ENCODE measurements around the gene TET2.

Gene TET2

DNA sequence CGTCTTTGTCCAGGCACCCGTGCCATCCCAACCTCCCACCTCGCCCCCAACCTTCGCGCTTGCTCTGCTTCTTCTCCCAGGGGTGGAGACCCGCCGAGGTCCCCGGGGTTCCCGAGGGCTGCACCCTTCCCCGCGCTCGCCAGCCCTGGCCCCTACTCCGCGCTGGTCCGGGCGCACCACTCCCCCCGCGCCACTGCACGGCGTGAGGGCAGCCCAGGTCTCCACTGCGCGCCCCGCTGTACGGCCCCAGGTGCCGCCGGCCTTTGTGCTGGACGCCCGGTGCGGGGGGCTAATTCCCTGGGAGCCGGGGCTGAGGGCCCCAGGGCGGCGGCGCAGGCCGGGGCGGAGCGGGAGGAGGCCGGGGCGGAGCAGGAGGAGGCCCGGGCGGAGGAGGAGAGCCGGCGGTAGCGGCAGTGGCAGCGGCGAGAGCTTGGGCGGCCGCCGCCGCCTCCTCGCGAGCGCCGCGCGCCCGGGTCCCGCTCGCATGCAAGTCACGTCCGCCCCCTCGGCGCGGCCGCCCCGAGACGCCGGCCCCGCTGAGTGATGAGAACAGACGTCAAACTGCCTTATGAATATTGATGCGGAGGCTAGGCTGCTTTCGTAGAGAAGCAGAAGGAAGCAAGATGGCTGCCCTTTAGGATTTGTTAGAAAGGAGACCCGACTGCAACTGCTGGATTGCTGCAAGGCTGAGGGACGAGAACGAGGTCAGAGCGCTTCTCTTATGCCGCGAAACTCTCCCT is at the start of gene TET2:
Gene TET2 (plus strand): TSS at position 601 of the 740 bp plus-strand sequence. CDS start 87,067 bp downstream, outside the sequence.
- DNase-seq, result peak; percentile 85

DNA sequence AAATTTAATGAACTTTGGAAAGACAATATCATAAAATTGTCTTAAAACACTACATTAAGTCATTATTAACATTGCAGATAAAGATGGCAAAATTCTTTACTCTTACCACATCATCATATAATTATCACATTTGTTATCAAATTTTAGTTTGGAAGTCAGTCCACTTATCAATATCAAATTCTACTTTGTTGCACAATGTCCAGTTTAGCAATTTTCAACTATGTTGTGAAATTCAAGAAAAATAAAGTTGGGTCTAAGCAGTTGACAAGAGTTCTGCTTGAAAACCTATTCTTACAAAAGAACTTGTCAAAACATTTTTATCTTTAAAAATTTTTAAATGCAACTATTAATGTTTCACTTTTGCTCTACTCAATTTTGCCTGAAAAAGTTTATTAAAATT is 44.7 kb upstream of the TET2 start:
- DNase-seq, result no peak

DNA sequence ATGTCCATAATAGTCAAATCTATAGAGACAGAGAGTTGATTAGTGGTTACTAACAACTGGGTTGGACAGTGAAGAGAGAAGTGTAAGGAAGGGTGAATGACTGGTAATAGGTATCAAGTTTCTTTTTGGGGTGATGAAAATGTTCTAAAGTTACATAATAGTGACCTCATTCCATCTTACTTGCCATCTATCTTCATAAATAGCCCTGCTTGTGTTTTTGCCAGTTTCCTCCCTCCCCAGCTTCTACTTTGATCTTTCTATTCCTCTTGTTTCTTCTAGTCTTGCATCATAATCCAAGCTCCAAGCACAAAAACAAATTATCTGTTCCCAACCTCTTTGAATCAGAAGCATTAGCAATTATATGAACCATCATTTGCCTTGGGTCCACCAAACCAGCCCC is 40.2 kb upstream of the TET2 start:
- DNase-seq, result no peak

DNA sequence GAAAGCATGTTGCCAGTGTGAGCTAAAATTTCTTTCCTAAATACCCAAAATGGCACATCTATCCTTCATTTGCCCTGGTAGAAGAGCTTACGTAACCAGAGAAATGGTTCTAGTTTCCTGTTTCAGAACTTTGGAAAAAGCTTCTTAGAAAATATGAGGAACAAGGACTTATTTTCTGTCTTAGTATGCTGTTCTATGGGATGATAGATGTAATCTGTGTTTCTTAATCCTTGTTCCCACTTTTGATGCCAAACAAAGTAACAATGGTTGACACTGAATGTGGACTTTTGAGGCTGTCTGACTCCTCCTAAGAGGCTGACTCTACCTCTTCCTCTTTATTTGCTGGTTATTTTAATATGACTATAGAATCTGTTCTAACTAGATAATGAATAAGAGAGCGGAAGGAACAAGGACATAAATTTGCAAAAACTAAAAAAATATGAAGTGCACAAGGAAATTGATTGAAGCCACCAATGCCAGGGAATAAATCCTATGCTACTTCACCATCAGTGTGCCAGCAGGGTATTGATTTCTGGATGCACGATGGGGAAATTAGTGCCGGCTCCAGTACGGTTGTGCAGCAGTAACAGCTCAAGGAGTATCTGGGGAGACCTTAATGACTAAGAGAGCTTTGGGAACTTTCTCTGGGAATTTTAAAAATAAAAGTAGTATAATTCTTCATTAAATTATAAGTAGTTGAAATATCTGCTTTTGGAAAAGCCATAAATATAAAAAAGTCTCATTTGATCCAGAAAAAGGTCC is 39.4 kb upstream of the TET2 start:
- no peak for DNase-seq

DNA sequence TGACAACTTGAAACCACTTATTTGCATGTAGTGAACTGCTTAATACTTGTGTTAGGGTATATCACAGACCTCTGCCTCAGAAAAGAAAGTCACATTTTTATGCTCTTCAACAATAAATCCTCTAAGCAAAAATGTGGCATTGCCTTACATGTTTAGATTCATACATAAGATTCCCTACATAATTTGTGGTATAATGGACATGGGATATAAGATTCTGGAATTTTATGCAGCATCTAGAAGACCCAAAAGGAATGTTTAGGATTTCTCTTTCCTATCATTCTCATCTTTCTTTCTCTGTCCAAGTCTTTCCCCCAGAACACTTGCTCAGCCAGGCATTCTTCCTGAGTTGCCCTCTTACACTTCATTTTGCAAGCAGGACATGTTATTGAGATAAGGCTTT is 37.7 kb upstream of the TET2 start:
- DNase-seq, result no peak

DNA sequence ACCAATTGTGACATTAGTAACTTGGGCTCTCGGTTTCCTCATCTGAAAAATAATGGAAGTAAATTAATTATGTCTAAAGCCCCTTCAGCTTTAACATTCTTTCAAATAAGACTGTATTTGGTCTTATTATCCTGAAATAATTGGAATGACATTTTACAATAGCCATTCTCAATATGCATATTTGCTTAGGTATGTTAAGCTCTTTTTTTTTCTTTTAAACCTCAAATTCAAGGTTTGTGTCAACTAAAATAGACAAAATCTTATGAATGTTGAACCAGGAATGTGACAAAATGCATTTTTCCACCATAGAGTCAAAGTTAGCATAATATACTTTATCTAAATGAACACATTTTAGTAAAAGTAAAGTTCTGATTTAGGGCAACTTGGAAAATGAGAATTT is 34.4 kb upstream of the TET2 start:
- DNase-seq, result no peak

DNA sequence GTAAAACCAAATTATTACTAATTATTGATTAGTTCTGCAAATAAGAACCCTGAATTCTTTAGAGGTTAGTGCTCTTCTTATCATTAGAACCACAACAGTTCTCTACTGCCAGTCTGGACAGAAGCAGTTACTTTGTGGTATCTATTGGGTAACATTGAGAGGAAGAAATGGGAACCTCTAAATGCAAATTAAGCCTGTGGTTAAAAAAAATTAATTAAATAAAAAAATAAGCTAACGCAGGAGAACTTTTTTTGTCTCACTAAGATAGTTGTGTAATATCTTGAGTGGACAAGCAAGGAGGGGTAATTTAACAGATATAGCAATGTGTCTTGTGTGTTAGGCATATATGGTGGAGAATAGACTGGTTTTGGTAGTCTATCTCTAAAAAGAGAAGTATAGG is 32.9 kb upstream of the TET2 start:
- no peak for DNase-seq

DNA sequence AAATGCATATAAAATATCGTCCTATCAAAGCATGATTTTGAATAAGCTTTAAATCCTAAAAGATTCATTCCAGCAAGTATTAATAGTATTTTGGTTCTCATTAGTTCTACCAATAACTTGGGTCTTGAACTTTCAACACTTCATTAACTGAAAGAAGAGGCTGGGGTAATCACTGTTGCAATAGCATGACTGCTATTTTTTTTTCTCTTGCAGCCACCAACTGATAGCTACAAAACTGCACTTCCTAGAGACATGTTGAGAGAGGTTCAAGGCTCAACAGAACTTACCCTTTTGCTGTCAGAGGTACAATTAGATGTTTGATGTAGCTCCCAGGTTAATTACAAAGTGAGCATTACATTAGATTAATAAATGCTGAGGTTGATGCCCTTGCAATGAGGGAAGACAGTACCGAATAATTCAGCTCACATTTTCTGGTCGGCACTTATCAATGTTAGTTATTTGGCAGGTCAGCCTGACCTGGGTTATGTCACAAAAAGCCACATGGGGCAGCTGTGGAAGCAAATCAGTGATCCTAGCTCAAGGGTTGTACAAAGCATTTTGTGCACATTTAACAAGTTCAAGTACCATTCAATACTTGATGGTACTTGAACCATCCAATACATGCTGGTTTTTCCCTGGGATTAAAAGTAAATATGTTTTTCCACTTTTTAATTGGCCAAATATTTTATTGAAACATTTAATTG is 29.9 kb upstream of the TET2 start:
- no peak for DNase-seq

DNA sequence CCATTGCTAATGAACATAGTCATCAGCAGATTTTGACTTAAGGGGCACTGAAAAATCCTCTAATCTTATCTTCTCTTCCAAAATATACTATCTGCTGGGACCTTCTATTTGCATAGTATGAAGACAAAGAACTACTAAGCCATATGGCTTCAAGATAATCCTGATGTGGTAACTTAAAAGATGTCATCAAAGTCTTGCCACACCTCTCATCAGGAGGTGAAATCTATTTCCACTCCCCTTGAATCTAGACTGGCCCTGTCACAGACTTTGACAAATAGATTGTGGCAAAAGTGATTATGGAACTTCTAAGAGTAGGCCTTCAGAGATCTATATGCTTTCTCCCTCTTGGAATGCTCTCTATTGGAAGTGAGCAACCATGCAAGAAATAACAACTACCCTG is 27.3 kb upstream of the TET2 start:
- DNase-seq, result no peak

DNA sequence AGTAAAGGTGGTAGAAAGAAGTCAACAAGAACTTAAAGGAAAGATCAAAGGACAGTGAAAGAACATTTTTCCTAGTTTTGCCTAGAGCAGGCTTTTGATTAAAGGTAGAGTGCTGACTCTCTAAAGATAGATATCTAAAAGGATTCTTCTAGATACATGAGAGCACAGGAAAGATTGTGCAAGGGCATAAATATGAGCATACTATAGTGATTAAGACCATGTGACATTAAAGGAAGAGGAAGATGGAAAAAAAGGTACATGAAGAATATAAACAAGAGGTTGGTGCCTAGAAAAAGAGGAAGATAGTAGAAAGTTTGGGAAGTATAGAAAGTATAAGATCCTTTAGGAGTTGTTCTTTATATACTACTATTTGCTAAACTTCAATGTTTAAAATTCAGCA is 26.1 kb upstream of the TET2 start:
- no peak for DNase-seq

DNA sequence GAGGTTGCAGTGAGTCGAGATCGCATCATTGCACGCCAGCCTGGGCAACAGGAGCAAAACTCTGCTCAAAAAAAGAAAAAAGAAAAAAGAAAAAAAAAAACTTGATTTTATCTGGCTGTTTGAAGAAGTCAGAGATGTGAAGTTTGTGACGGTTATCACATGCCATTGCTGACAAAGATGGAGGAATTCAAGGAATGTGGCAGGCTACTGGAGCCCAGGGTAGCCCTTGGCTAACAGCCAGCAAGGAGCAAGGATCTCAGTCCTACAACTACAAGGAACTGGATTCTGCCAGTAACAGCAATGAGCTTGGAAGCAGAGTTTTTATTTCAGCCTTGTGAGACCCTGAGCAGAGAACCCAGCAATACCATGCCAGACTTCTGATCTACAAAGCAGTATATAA is 24.3 kb upstream of the TET2 start:
- no peak for DNase-seq

DNA sequence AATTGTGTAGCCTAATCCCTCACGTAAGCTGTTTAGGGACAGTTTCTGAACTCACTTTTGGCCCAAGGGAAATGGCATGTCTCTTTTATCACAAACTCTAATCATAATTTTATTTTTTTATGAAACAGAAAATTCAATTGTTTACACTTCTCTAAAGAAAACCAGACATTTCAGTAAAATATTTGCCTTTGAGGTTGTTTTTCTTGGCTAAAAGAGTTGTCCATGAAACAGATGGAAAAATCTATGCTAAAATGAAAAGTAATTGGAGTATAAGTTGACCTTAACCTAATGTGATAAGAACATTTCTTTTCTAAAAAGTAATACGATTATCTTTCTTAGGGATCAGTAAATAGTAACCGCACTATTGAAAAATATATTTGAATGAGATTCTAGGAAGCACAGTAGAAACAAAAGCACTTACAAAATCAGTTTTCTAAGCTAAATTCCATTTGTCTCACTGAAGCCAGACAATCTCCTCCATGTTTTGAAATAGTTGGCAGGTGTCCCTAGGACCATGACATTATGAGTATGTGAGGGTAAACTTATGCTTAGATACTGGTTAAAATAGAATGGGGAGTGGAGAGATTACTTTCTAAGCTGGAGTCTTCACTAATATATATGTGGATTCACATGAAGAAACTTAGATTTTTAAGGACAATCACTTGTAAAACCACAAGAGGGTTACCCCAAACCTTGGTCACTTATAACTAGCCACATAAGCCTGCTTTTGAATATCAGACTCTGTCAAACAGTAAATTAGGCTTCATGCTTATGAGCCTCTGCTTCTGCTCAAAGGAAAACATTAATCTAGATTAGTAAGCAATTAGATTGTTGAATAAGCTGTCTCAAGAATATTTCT is 20.1 kb upstream of the TET2 start:
- DNase-seq, result no peak

DNA sequence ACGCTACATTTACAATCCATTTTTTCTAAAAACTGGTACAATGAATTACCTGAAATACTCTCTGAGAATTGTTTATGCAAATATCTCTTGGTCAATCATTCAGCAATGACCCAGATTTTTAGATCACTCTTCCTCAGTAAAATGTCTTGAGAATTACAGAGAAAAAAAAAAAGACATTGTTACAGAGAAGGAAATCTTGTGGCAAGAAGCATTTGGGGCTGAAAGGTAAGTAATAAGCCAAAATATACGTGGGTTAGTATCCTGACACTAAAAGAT is 19.6 kb upstream of the TET2 start:
- no peak for DNase-seq

DNA sequence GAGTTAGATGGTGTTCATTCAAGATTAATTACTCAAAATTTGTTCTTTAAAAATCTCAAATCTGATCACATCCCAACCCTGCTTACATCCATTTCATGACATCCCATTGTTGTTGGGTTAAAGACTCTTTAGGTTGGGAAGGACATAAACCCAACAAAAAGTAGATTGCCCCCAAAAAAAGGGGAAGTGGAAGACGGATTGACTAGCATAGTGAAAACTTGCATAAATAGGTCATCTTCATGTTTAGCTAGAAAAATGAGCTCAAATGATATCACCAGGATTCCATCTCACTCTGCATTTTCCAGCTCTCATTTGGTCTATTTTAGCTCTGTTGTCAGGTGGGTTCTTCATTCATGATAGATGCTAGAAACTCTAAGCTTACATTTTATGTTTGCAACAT is 18.5 kb upstream of the TET2 start:
- DNase-seq, result no peak

DNA sequence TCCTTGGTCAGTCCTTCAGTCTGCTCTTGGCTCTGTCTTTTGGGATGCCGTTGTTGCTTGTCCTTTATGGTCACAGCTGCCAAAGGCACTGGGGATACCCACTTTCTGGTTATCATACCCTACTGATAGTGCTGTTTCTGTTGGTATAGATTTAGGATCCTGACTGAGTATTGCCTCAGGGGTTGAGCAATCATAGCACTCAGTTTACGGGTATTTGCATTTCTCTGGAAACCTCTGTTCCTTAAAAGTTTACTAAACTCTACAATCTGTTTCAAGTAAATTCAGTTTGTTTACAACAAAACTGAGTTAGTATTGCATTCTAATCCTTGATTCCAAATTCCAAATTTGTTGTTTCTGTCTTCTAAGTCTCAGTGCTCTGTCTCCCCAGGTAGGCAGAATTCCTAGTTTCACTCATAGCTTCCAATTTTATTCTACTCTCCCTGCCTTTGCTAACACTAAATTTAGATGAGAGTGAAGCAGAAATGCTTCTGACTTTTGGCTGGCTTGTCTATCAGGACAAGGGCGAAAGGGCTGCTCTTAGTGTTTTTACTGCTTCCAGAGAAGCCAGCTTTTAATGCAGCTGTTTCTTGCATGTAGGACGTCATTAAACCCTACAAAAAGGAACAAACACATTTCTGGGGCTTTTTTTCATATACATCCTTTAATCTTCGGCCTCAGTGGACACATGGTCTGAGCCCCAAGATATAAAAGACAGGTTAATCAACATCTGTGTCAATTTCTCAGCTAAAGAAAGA is 17.2 kb upstream of the TET2 start:
- no peak for DNase-seq

DNA sequence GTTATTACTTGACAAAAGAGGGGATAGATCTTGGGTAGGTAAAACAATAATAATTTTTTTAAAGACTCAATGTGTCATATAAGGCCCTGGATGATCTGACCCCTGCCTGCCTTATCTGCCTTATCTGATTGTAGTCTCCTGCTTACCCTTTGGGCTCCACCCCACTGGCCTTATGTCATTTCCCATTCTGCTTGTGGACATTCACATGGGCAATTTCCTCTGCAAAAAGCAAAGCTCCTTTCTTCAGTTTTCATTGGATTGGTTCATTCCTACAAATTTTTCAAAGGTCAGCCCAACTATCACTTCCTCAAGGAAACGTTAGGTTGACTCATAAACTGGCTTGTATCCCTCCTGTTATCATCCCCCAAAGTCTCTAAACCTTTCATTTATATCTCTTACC is 15.7 kb upstream of the TET2 start:
- DNase-seq, result no peak

DNA sequence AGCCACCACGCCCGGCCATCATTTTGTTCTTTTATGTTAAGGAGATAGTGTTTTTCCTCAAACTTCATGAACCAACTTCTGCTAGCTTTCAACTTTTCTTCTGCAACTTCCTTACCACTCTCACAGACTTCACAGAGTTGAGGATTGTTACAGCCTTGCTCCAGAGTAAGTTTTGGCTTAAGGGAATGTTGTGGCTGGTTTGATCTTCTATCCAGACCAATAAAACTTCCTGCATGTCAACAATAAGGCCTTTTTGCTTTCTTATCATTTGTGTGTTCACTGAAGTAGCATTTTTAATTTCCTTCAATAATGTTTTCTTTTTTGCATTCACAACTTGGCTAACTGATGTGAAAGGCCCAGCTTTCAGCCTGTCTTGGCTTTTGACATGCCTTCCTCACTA is 12.7 kb upstream of the TET2 start:
- DNase-seq, result no peak

DNA sequence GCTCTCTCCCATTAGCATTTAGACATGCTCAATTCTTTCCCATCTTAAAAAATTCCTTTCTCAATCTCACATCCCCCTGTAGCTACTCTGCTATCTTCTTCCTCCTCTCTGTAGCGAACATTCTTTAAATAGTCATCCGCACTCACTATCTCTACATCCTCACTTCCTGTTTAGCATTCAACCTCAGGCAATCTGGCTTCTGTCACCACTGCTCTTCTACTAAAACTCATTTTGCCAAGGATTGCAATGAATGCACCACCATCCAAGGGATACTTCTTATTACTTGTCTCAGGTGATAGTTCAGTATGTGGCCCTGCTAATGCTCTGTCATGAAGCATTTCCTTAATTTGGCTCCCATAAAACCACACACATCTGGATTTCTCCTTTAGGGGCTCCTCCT is 10.9 kb upstream of the TET2 start:
- DNase-seq, result no peak

DNA sequence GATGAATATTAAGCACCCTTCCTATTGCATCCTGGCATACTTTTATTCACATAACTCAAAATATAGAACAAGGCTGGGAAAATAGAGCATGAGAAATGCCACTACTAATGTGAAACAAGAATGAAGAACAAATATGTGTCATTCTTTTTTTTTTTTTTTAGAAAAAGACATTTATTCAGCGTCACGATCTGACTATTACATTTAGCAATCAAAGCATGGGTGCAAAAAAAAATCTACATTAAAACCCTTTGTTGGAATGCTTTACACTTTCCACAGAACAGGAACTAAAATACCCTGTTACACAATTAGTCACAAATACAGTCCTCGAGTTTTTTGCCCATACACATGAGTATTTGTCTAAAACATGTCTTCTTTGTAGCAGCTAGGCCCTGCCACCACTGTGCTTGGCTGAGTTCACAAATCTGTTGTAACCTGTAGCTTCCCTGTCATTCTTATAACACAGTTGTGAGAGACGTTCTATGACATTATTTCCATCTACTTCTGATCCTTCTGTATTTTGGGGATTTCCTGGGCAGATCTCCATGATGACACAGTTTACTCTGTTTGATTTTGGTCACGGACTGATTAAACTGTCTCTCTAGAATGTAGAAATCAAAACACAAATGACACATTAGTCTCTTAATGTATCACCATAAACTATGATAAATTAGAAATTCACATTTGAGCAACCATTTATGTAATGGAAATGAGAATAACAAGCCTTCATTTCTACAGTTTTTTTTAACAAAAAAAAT is 9.4 kb upstream of the TET2 start:
- no peak for DNase-seq

DNA sequence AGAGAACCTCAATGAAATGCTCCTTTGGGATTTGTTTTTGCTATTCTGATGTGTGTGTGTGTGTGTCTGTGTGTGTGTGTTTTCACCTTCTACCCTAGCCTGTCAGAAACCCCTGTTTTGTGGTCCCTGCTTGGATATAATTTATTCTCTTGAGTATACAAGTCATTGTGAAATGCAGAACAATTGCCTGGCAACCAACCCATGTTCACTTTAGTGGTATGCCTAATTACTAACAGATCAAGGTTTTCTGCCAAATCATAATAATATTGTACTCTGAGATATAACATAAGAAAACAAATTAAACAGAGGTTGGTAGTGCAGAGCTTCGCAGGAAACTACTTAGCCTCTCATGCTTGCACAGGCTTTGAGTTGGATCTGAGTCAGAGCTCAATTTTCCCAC is 7.0 kb upstream of the TET2 start:
- DNase-seq, result no peak

DNA sequence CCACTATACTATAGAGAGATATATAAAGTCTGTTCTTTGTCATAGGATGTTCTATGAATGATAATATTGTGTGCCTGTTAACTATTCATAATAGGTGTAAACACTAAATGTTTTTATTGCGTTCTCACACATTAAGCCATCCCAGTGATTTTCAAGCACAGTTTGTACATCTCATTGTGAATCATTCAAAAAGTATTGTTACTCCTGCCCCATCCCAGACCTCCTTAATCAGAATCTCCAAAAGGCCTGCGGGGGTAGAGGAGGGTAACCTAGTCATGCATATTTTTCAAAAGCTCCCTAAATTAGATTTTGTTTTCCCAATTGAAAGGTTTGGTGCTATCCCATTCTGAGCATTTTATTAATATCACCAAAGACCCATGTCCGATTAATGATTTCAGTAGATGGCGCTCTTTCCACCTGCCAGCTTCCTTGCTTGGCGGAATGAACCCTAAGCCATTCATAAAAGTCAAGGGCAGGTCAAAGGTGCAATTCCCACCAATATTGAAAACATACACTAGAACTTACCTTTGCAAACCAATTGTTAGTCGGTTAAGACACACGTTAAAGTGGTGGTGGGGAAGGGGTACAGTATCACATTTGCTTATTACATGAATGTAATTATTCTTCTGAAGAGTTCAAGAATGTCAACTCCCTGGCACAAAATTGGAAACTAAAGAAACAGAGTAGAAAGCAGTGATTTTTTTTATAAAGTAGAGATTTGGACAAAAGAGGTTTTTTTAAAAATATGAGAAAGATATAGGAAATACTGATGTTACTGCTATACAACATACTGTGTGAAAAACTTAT is 5.8 kb upstream of the TET2 start:
- DNase-seq, result peak; percentile 10
